H1 (cell line): Measurements from ENCODE around the gene NCAPD2. TPM values are rescaled to one million over a fixed set of nuclear protein-coding genes. Genes with fewer than 3 reads are reported as not detected.

Experiments used
- CREB1 ChIP-seq: IDR thresholded peaks from 2 replicates; pipeline ENCODE4 v1.6.1; 2012; ENCODE audit warnings: inconsistent platforms
- CTBP2 ChIP-seq: IDR thresholded peaks from 2 replicates; pipeline ENCODE4 v1.7.0; 2011; ENCODE audit warnings: borderline replicate concordance, mild to moderate bottlenecking, moderate library complexity, mixed read lengths, low read length; ENCODE audit not compliant: insufficient read depth, insufficient read length
- JUND ChIP-seq: IDR thresholded peaks from 2 replicates; pipeline ENCODE4 v1.6.1; 2011; ENCODE audit warnings: mild to moderate bottlenecking, improper control_type of control experiment, low read length
- SAP30 ChIP-seq: fragments of 300-600 bp; sonication (generic); IDR thresholded peaks from 2 replicates; pipeline ENCODE4 v1.7.1; 2012; ENCODE audit warnings: low read length, moderate library complexity, mild to moderate bottlenecking, inconsistent platforms; ENCODE audit not compliant: insufficient read depth, insufficient replicate concordance
- polyA plus RNA-seq, 7 experiments: library from polyadenylated mRNA; depleted of rRNA in 3 of 7; stranded (reverse) in 5 of 7; unstranded in 2 of 7; fragments of >200 nt in 5 of 7; fragments of 200-250 nt in 2 of 7; gene quantifications; 1 replicate in 5 of 7; 2 replicates in 1 of 7; 4 replicates in 1 of 7; pipeline versions ENCODE4 v1.2.1 to v1.2.3, GENCODE V29; 2011 to 2013; ENCODE audit warnings: missing spikeins in 2 of 7, mixed read lengths in 2 of 7
- total RNA-seq: library from RNA; stranded (reverse); fragmentation: NEBNext Ultra II Directional; extraction: Animal tissue kit (Norgen Biotek cat#: 25700); gene quantifications from 2 replicates; pipeline ENCODE4 v1.2.1, GENCODE V29; 2021
- TF ChIP-seq, protein P1 (sequence below): IDR thresholded peaks from 2 replicates; pipeline ENCODE4 v1.6.1; 2012; ENCODE audit warnings: inconsistent platforms

NCAPD2 gene
- total and polyA plus RNA-seq, 2 of the 8 experiments (the other 6 are each of a cell fraction or from before 2014, with no cell fraction given), result 55.8 to 132 TPM

DNA sequence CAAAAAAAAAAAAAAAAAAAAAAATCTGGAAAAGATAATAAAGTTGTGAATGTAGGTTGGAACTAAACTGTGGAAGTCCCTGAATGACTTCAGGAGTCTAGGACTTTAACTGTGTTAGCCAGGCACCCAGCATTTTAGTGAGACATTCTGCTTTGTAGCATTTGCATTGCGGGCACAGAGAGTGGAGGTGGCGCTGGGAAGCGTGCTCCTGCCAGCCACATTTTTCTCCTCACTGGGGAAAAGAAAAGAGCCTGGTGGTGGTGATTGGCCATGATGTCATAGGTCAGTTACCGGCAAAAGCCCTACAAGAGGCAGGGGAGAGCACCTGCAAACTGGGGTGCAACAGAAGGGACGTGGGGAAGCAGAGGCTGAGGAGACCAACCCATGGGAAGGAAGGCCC lies 30.7 kb downstream of the NCAPD2 start (continued):
- TF ChIP-seq CTBP2, result no peak
- TF ChIP-seq SAP30, result no peak
- TF ChIP-seq, protein P1, sequence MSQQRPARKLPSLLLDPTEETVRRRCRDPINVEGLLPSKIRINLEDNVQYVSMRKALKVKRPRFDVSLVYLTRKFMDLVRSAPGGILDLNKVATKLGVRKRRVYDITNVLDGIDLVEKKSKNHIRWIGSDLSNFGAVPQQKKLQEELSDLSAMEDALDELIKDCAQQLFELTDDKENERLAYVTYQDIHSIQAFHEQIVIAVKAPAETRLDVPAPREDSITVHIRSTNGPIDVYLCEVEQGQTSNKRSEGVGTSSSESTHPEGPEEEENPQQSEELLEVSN, result no peak
- no peak for TF ChIP-seq JUND
- TF ChIP-seq CREB1, result no peak
